OCI-LY1 (cell line): ENCODE data around the gene ZSCAN2.

Experiments used
- H2AFZ ChIP-seq: fragments of 200-600 bp; sonication (generic), shearing (Covaris generic); 2 replicates; pipeline ENCODE4 v1.6.0; 2014; ENCODE audit warnings: antibody characterized with exemption, mild to moderate bottlenecking, low read length
- H3F3A ChIP-seq: fragments of 200-600 bp; sonication (generic), shearing (Covaris generic); 2 replicates; pipeline ENCODE4 v1.6.0; 2014; ENCODE audit warnings: mild to moderate bottlenecking, antibody characterized with exemption, low read length, moderate library complexity; ENCODE audit not compliant: insufficient read depth
- H3K27ac ChIP-seq: fragments of 200-600 bp; sonication (generic); 2 replicates; pipeline ENCODE4 v1.5.1; 2014; ENCODE audit warnings: low read length, mixed run types, mild to moderate bottlenecking, low read depth; ENCODE audit not compliant: poor library complexity, severe bottlenecking
- H3K27me3 ChIP-seq: fragments of 200-600 bp; sonication (generic); 2 replicates; pipeline ENCODE4 v1.6.0; 2014; ENCODE audit warnings: antibody characterized with exemption, mild to moderate bottlenecking, low read length, moderate library complexity; ENCODE audit not compliant: insufficient read depth
- H3K36me3 ChIP-seq: fragments of 200-600 bp; sonication (generic); 2 replicates; pipeline ENCODE4 v1.6.1; 2014; ENCODE audit warnings: mild to moderate bottlenecking, antibody characterized with exemption, low read length, moderate library complexity, mixed read lengths; ENCODE audit not compliant: insufficient read depth
- H3K4me1 ChIP-seq: fragments of 200-600 bp; sonication (generic); 2 replicates; pipeline ENCODE4 v1.5.1; 2014; ENCODE audit warnings: mild to moderate bottlenecking, low read length, moderate library complexity; ENCODE audit not compliant: insufficient read depth, severe bottlenecking
- H3K4me2 ChIP-seq: fragments of 200-600 bp; sonication (generic), shearing (Covaris generic); 2 replicates; pipeline ENCODE4 v1.6.1; 2014; ENCODE audit warnings: low read length
- H3K4me3 ChIP-seq: fragments of 200-600 bp; sonication (generic); 2 replicates; pipeline ENCODE4 v1.5.1; 2014; ENCODE audit warnings: low read length, low read depth, mild to moderate bottlenecking, mixed read lengths; ENCODE audit not compliant: poor library complexity, severe bottlenecking
- H3K79me2 ChIP-seq: fragments of 200-600 bp; shearing (Covaris generic); 2 replicates; pipeline ENCODE4 v1.6.1; 2016; ENCODE audit warnings: mixed run types, low read length, mixed read lengths; ENCODE audit not compliant: insufficient read depth
- H3K9ac ChIP-seq: fragments of 200-600 bp; sonication (generic), shearing (Covaris generic); 2 replicates; pipeline ENCODE4 v1.6.1; 2014; ENCODE audit warnings: mild to moderate bottlenecking, low read length, mixed read lengths
- H3K9me2 ChIP-seq: fragments of 200-600 bp; sonication (generic), shearing (Covaris generic); 2 replicates; pipeline ENCODE4 v1.6.1; 2014; ENCODE audit warnings: low read depth, mild to moderate bottlenecking, low read length, mixed read lengths
- H3K9me3 ChIP-seq: fragments of 200-600 bp; shearing (Covaris generic); 2 replicates; pipeline ENCODE4 v1.6.1; 2014; ENCODE audit warnings: low read length, mixed read lengths
- H4K20me1 ChIP-seq: fragments of 200-600 bp; sonication (generic), shearing (Covaris generic); 2 replicates; pipeline ENCODE4 v1.6.0; 2016; ENCODE audit warnings: mild to moderate bottlenecking, low read length; ENCODE audit not compliant: insufficient read depth
- EZH2 ChIP-seq: fragments of 200-600 bp; sonication (generic), shearing (Covaris generic); IDR thresholded peaks from 2 replicates; pipeline ENCODE4 v1.8.0; 2017; ENCODE audit warnings: borderline replicate concordance, mixed run types, mild to moderate bottlenecking, antibody characterized with exemption, low read length, moderate library complexity, mixed read lengths
- TF ChIP-seq, protein P1 (sequence below): fragments of 200-600 bp; sonication (generic), shearing (Covaris generic); IDR thresholded peaks from 2 replicates; pipeline ENCODE4 v1.5.1; 2017; ENCODE audit warnings: mild to moderate bottlenecking, antibody characterized with exemption, low read length, moderate library complexity, mixed read lengths

The ZSCAN2 gene

DNA sequence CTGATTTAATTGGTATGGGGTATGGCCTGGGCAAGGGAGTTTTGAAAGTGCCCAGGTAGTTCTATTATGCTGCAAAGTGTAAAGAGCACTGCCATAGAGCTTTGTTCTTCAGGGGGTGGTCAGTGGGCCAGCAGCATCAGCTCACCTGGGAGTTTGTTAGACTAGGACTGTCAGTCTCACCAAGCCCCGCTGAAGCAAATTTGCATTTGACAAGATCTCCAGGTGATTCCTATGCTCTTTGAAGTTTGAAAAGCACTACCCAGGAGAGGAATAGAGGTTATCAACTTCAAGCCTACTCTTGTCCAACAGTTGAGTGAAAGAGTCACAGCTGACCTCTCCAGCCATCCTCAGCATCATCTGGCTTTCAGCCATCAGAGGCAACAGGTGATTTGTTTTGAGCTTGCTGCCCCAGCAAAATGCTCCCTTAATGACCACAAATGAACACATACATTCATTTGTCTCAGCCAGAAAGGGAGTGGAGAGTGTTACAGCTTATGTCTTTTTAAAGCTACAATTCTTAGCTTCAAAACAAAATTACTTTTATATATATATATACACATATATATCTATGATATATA lies 8.0 kb downstream of the ZSCAN2 start:
- Histone ChIP-seq H2AFZ (no peak overlapping the region), H3K36me3 (peaks cover 45% of the 10 kb centered on the region), H3K9ac (no peak overlapping the region), H3K4me1 (peaks cover 5% of the 10 kb centered on the region), H3K27ac (no peak overlapping the region), H3K9me3 (no peaks in the 10 kb centered on the region), H3F3A (no peaks in the 10 kb centered on the region), H4K20me1 (no peaks in the 10 kb centered on the region), H3K27me3 (no peaks in the 10 kb centered on the region), H3K9me2 (no peaks in the 10 kb centered on the region), H3K4me3 (no peak overlapping the region), H3K79me2 (no peaks in the 10 kb centered on the region), H3K4me2 (no peak overlapping the region)
- TF ChIP-seq, protein P1, sequence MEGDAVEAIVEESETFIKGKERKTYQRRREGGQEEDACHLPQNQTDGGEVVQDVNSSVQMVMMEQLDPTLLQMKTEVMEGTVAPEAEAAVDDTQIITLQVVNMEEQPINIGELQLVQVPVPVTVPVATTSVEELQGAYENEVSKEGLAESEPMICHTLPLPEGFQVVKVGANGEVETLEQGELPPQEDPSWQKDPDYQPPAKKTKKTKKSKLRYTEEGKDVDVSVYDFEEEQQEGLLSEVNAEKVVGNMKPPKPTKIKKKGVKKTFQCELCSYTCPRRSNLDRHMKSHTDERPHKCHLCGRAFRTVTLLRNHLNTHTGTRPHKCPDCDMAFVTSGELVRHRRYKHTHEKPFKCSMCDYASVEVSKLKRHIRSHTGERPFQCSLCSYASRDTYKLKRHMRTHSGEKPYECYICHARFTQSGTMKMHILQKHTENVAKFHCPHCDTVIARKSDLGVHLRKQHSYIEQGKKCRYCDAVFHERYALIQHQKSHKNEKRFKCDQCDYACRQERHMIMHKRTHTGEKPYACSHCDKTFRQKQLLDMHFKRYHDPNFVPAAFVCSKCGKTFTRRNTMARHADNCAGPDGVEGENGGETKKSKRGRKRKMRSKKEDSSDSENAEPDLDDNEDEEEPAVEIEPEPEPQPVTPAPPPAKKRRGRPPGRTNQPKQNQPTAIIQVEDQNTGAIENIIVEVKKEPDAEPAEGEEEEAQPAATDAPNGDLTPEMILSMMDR, result no peak
- no peak for TF ChIP-seq EZH2

DNA sequence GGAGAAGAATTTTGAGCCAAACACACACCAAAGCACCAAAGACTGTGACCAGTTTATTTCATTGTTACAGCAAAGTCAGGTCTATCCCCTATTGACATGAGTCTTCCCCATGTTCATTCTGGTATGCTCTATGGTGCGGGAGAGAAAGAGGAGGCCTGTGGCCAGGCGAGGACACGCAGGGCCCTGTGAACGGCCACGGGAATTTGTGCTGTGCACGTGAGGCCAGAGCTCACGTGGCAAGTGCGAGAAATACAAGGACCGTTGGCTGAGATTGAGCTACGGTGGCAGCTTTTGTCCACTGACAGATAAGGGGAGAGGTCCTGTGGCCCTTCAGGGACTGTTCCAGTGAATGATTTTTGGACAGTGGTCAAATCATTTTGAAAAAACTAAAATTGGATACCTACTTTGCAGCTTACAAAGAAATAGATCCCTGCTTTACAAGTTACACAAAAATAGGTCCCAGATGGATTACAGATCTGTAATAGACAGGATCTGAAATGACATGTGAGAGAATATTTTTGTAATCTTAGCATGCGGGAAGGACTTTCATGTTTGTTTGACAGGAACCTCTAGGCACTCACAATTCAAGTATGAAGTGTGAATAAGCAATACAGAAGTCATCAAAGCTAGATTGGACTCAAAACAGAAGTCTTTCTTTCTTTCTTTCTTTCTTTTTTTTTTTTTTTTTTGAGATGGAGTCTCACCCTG lies 9.2 kb downstream of the ZSCAN2 start:
- Histone ChIP-seq H3K4me3 (no peak overlapping the region), H4K20me1 (no peaks in the 10 kb centered on the region), H2AFZ (no peak overlapping the region), H3K4me1 (no peaks in the 10 kb centered on the region), H3K9ac (no peak overlapping the region), H3F3A (no peaks in the 10 kb centered on the region), H3K36me3 (peaks cover 38% of the 10 kb centered on the region), H3K9me2 (no peaks in the 10 kb centered on the region), H3K4me2 (no peak overlapping the region), H3K27ac (no peak overlapping the region), H3K27me3 (no peaks in the 10 kb centered on the region), H3K79me2 (no peaks in the 10 kb centered on the region), H3K9me3 (no peaks in the 10 kb centered on the region)
- no peak for TF ChIP-seq EZH2
- TF ChIP-seq, protein P1, result no peak

DNA sequence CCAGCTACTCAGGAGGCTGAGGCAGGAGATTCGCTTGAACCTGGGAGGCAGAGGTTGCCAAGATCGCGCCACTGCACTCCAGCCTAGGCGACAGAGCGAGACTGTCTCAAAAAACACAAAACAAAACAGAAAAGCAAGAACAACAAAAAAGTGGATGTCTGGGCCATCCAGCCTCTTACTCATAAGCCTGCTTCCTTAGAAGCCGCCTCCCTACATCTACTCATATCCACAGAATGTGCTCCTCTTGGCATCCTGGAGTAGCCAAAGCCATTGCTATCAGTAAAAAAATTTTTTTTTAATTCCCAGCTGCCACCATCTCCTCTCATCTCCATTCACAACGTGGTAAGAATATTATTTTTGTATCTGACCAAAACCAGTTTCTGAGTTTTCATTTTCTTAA lies 10.8 kb downstream of the ZSCAN2 start:
- no peaks in the 10 kb centered on the region for H3K4me1 ChIP-seq
- H3K4me3 ChIP-seq, result no peak overlapping the region
- no peak overlapping the region for H3K4me2 ChIP-seq
- H3K9ac ChIP-seq, result no peak overlapping the region
- H3K27me3 ChIP-seq, result no peaks in the 10 kb centered on the region
- H3F3A ChIP-seq, result no peaks in the 10 kb centered on the region
- H3K9me2 ChIP-seq, result no peaks in the 10 kb centered on the region
- H3K9me3 ChIP-seq, result no peaks in the 10 kb centered on the region
- no peaks in the 10 kb centered on the region for H3K79me2 ChIP-seq
- H3K27ac ChIP-seq, result no peak overlapping the region
- TF ChIP-seq, protein P1, result no peak
- no peak overlapping the region for H2AFZ ChIP-seq
- peaks cover 30% of the 10 kb centered on the region for H3K36me3 ChIP-seq
- H4K20me1 ChIP-seq, result no peaks in the 10 kb centered on the region
